Measurements from ENCODE around the gene OXTR.

DNA sequence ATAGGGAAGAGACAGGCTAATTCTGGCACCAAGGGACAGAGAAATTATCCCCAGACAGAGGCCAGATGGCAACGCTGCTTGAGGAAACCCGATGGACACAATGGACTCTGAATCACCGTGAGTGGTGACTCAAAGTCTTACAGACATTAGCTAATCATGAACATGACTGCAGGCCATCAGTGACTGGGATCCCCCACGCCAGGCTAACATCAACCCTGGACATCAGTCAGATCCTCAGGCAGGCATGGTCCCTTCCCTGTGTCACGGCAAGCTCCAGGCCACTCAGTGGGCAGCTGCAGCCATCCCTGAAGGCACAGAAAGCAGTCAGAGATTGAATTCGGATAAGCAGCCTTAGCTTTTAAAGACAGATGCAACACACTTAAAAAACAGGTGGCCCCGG, 23.8 kb upstream of the OXTR start:
- TF ChIP-seq POLR2A (IDR thresholded peaks at IDR 0.05; ENCODE audit: low read length) = no peak
- no peak for TF ChIP-seq GATA1 (IDR thresholded peaks at IDR 0.05; ENCODE audit: low read depth, low read length)
